HG02970 (cell line): ENCODE results near the gene OR52B6.
A peak's percentile ranks its signal among the peaks of the same experiment; 100 is the strongest.
"Not testable (repeated sequence)": the region's sequence is repeated elsewhere in the genome, so short reads cannot be mapped to it uniquely, and the experiment has no call there.

Experiments used
- ATAC-seq: cut with Tn5 transposase; IDR thresholded peaks from one replicate; pipeline ENCODE4 v1.9.1; 2021; ENCODE audit warnings: mild to moderate bottlenecking, moderate library complexity, moderate number of reproducible peaks; ENCODE audit not compliant: unreplicated experiment, low FRiP score

The OR52B6 gene, protein sequence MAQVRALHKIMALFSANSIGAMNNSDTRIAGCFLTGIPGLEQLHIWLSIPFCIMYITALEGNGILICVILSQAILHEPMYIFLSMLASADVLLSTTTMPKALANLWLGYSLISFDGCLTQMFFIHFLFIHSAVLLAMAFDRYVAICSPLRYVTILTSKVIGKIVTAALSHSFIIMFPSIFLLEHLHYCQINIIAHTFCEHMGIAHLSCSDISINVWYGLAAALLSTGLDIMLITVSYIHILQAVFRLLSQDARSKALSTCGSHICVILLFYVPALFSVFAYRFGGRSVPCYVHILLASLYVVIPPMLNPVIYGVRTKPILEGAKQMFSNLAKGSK

DNA sequence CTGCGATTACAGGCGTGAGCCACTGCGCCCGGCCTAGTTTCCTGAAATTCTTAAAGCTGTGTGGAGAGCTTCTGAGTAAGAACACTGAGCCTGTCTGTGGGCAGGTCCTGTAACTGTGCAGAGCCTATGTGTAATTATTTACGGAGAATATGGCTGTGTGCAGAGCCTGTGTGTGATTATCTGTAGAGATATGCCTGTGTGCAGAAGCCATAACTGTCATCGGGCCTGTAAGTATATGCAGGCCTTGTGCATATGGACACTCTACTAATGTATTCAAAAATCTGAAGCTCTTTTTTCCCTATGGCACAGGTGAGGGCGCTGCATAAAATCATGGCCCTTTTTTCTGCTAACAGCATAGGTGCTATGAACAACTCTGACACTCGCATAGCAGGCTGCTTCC, at the start of gene OR52B6:
Gene OR52B6 (plus strand): TSS at position 301 of the 400 bp plus-strand sequence. CDS start 0 bp downstream, at position 301.
- no peak for ATAC-seq

DNA sequence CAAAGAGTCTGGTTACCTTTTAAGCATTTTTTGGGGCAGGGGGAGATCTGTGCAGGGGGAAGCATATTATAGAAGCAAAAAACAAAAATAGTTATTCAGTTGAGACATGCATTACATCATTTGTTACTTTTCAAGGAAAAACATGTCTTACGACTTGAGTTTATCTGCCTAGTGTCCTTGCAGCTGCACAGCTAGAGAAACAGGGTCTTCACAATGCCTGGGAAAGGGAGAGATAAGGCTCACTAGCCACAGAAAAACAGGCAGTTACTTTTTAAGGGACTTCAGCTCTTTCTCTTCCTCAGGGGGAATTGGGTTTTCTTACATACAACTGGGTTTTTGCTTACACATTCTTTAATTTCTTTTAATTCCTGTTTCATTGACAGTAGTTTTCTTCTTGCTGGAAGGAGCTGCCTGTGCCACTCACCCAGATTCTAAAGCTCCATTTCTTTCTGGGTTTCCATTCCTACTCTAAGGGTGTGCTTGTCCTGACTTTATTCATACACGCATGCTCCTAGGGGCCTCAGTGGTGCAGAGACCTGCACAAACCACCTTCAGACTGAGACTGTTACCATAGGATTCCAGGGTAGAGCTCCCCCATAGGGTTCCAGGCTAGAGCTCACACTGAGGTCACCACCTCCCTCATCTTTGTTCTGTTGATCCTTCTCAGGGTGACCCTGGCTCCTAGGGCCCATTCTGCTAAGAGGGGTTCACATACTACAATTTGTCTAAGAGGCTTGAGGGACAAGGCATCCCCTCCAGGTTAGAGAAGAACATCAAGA, 49.4 kb upstream of the OR52B6 start:
- no peak for ATAC-seq

DNA sequence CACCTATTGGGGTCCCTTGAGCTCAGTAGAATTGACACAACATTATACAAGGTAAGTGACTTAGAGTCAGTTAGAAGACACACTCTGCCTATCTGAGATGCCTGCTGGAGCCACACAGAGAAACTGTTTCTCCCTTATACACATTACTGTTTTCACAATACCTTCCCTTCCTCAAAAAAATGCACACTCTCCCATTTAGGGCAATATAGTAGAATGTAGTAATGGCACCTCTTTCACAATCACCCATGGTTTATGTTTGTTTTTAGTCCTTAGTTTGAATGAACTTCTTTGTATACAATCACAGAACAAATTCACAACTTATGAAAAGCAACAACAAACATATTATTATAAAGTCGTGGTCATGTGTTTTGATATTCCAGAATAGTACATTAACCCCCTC, 46.6 kb upstream of the OR52B6 start:
- no peak for ATAC-seq

DNA sequence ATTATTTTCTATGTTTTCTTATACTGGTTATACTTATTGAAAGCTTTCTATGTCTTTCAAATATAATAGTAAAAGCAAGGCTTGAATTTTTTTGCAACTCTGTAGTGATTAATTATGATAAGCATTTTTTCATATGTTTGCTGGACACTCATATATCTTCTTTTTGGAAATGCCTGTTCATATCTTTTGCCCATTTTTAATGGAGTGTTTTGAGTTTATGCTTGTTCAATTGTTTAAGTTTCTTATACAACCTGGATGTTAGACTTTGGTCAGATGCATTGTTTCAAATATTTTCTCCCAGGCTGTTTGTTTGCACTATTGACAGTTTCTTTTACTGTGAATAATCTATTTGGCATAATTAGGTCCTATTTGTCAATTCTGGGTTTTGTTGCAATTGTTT, 44.2 kb upstream of the OR52B6 start:
- ATAC-seq: no peak

DNA sequence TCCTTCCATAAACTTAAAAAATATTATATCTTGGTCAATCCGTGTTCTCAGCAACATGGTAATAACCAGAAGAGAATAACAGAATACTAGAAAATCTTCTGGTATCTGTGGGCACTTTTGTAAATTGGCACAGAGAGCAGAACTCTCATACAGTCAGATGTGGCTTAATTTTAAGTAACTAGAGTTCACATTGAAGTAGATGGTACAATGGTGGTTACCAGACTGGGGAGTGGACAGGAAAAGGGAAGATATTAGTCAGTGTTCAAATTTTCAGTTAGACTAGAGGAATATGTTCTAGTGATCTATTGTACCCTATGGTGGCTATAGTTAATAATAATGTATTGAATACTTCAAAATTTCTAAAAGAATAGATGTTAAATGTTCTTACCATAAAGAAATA, 39.2 kb upstream of the OR52B6 start:
- no peak for ATAC-seq

DNA sequence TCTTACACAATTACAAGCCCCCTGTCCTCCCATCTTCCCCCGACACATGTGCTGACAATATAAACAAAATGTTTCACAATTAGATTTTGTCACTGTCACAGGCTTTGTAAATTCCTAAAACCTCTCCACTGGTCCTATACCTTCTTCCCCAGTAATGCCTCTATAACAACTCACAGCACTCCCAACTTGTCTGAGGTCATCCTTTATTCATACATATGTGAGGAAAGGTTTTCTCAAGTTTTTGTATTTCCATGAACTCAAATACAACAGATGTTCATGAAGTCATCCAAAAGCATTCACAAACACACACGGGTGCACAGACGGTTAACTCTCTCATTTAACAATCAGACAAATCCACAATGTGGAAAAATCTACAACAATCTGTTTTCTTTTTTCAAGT, 34.2 kb upstream of the OR52B6 start:
- no peak for ATAC-seq

DNA sequence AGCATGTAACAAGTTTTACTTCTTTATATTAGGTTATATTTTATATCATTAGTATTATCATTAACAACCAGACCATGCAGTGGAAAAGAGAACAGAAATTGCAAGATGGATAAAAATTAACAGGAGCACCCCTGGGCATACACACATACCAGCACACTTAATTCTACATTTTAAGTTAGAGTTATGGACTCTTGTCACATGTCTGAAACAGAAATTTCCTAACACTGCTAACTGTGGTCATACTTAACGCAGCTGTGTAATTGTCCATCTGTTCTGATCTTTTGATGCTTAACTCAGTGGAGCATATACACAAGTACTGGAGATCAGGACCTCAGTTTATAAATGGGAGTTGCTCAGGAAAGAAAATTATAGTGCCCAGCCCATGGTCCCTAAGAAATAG, 32.7 kb upstream of the OR52B6 start:
- peak; percentile 62 for ATAC-seq

DNA sequence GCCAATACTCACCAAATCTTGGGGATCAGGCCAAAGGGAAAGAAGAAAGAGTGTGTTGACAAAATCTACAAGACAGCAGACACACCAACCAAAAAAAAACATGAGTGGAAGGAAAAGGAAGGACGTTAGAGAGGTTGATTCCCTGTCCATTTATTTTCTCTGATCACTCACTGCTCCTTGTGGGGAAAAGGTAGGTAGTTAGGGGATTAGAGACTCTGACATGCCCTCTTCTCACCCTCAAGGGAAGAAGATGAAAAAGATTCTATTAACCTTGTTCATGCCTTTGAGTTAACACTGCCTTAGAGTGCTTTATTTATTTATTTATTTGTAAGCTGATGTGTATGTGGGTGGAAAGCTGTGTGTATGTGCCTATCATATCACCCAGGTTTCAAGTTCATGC, 32.2 kb upstream of the OR52B6 start, which contains the start of gene OR52H1:
Gene OR52H1 (minus strand): TSS at position 101 of the 400 bp plus-strand sequence. CDS start 3,035 bp downstream, outside the sequence.
- no peak for ATAC-seq

DNA sequence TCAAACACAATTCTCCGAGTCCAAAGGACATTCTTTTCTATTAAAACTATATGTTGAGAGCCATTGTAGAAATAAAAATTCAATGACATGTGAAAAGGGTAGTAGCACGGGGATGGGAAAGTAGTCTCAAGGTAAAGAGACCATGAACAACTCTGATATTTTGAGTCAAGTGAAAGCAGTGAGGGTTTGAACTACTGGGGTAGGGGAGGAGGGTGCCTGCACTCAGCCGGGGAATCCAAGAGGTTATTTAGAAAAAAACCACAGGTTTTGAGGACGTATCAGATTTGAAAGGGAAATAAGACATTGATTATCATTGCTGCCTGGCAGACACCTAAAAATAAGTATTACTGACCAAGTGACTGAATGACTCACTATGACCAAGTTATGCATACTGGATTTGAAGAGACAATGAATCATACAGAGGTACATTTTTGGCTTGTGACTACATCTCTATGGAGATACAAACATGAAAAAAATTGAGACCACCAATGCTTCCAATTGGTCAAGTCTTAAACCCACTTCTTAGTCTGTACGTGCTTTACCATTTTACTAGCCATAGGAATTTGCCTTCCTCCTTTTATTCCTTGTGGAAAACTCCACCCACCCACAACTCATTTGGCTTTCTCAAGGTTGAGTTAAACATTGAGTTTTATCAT, 30.1 kb upstream of the OR52B6 start:
- ATAC-seq: no peak

DNA sequence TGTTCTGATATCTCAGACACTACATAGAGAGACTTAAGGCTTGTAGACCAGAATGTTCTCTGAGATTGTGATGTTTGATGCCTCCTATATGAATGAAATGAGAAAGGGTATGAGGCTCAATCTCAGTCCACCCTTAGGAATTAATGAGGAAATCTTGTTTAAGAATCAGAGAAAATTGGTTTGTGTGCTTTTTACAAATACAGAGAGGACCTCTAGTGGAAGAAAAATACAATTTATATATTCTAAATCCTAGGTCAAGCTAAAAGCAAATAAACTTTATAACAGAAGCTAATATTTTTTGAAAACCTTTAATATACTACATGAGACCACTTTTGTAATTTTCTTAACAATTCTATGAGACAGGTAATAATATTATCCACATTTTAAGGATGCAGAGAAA, 27.3 kb upstream of the OR52B6 start:
- no peak for ATAC-seq

DNA sequence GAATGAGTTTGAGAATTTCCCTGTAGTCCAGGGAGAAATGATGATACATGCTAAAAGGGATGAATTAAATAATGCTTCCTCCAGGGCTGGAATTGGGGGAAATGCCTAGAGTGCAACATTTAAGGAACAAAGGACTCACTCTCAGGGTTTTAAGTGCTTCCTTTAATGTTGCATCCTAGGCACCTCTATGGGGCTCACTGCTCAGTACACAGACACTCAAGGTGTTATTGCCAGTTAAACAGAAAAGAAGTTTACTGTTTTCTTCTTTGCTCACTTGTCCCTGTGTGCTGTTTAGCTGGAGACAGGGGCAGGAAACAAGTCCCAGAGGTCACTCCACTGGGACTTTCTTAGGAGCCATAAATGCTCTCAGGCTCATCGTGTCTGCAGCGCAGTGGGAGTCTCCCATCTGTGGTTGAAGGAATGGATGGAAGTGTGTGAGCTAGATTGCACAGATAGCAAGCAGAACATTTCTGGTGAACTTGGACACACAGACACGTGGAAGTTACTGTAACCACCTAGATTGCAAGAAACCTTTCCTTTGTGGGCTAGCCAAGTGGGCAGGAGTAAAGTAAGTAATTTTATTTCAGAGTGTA, 24.0 kb upstream of the OR52B6 start:
- ATAC-seq: no peak

DNA sequence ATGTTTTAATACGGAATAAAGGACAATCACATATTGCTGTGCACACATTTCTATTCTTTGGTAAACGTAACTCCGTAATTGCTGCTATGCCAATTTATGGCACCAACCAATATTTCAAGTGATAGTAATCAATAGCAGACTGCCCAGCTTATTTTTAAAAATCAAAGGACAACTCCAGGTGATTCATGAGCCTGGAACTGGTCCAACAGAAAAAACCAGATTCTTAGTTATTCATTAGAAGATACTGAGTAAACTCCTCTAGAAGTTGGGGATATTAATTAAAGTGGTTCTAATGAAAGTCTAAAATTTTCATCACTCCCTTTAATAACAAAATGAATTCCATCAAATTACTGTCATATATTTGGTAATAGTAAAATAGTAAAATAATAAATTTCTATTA, 22.9 kb upstream of the OR52B6 start:
- no peak for ATAC-seq

DNA sequence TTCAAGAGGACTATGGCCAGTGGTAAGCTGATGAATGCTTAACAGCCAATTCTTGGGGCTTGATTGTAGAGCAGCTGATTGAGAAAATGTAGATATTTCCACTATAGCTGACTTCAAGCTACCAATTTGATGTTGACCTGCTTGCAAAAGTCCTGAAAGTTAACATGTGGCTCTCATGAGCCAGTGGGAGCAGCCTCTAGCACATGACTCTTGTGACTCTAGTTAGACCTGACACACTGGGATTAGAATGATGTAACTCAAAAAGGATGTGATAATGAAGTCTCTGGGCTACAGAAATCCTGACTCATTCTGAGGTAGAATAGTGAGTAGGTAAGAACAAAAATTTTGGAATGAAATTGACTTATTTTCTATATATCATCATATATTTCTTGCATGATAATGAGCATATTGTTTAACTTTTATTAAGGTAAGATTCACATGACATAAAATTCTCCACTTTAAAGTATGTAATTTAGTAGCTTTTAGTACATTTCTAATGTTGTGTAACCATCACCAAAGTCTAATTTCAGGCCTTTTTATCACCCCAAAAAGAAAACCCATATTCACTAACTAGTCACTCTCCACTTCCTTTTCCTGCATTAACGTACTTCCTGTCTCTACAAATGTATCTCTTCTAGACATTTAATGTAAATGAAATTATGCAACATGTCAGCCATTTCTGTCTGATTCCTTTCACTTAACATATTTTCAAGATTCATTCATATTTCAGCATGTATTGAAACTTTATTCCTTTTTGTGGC, 16.2 kb upstream of the OR52B6 start:
- ATAC-seq: no peak

DNA sequence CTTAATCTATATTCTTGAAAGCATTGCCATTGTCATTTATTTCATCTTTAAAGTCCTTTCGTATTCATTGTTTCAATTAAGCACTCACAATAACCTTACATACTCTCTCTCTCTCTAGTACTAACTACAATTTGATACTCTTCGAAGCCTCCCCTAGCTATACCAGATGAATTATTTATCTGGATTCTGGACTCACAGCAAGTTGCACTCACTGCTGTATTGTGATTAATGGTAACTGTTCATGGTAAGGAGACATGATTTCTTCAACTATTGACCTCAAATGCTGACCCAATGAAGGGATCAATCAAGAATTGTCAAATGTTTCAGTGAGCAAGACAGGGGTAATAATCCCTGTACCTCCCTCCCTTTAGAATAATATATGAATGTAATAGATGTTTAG, 6.0 kb upstream of the OR52B6 start:
- no peak for ATAC-seq

DNA sequence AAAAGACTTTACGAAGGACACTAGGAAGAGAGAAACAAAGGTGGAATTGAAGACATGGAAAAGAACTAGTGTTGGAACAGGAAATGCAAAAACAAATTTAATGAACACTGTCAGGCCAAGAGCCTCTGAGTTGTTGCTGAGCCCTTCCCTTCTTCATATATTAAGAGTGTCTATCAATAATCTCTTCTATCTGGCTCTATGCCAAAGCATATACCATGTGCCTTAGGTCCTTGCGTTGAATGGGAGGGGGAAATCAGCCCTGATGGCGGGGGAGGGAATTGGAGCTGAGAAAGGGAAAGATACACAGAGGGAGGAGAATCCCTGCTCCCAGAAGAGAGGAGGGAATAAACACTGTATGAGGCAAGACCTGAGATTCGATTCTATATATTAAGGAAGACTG, 5.5 kb upstream of the OR52B6 start:
- no peak for ATAC-seq

DNA sequence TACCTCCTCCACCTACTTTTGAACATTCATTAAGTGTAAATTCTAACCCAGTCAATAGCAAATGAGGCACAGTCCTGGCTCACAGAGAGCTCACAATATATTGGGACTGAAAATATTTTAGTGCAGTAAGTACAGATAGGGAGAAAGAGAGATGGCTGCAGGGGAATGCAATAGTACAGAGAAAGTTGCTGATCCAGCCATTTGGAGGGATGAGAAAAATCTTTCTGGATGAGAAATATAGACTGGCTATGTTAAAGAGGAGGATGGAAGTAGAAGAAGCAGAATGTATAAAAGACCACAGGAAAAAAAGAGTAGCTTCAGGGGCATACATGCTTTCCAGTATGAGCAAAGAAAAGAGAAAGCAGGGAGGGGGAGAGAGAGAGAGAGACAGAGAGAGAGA, 3.6 kb upstream of the OR52B6 start:
- ATAC-seq: no peak

DNA sequence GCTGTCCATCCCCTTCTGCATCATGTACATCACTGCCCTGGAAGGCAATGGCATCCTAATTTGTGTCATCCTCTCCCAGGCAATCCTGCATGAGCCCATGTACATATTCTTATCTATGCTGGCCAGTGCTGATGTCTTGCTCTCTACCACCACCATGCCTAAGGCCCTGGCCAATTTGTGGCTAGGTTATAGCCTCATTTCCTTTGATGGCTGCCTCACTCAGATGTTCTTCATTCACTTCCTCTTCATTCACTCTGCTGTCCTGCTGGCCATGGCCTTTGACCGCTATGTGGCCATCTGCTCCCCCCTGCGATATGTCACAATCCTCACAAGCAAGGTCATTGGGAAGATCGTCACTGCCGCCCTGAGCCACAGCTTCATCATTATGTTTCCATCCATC, 337 bp downstream of the OR52B6 start:
- ATAC-seq: no peak

DNA sequence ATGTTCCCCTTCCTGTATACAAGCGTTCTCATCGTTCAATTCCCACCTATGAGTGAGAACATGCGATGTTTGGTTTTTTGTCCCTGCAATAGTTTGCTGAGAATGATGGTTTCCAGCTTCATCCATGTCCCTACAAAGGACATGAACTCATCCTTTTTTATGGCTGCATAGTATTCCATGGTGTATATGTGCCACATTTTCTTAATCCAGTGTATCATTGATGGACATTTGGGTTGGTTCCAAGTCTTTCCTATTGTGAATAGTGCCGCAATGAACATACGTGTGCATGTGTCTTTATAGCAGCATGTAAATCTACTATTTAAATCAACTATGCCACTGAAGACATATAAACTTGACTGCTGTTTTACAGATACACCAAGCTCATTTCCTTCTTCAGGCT, 3.8 kb downstream of the OR52B6 start:
- ATAC-seq: not testable (repeated sequence)

DNA sequence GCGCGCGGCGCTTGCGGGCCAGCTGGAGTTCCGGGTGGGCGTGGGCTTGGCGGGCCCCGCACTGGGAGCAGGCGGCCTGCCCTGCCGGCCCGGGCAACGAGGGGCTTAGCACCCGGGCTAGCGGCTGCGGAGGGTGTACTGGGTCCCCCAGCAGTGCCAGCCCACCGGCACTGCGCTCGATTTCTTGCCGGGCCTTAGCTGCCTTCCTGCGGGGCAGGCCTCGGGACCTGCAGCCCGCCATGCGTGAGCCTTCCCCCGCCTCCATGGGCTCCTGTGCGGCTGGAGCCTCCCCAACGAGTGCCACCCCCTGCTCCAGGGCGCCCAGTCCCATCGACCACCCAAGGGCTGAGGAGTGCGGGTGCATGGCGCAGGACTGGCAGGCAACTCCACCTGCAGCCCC, 9.2 kb downstream of the OR52B6 start:
- not testable (repeated sequence) for ATAC-seq

DNA sequence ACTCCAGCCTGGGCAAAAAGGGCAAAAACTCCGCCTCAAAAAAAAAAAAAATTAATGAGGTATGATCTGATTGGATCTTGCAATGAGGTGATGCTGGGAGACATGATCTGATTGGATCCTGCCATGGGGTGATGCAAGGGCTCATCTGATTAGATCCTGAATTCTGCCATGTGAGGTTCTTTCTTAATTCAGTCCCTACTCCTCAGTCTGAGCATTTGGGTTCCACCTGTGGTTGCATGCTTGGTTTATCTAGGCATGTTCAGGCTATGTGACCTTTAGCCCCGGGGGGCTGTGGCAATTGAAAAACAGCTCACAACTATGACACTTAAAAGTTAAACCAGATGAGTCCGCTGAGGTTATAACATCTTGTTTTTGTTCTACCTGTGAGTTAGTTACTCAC, 10.9 kb downstream of the OR52B6 start:
- no peak for ATAC-seq
